Measurements from ENCODE around the gene KLB.

The KLB gene

GRCh38 chr4:39406763-39407583 is at the start of gene KLB:
Gene KLB (plus strand): TSS chr4:39406930. CDS start chr4:39406950, 20 bp downstream.
- no peak for DNase-seq (ENCODE audit: low spot score)
- TF ChIP-seq CTCF (IDR thresholded peaks at IDR 0.05; ENCODE audit: extremely low read depth, missing control alignments): no peak

- DNase-seq (ENCODE audit: low spot score): peak; percentile 58
- no peak for TF ChIP-seq CTCF (IDR thresholded peaks at IDR 0.05; ENCODE audit: extremely low read depth, missing control alignments)
Observed at GRCh38 chr4:39357002-39357401, 49.7 kb upstream of the KLB start.

DNA sequence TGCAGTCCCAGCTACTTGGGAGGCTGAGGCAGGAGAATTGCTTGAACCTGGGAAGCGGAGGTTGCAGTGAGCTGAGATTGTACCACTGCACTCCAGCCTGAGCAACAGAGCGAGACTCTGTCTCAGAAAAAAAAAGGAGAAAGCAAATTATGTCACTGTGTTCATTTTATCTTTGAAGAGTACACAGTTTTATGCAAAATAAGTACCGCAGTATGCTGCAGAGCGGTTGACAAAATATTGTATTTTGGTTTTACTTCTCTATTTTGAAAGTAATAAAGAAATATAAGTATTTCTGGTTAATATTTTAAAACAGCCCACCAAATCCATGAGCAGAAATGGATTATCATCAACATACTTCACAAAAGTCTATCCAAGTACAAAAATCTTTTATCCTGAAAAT is 46.1 kb upstream of the KLB start:
- DNase-seq (ENCODE audit: low spot score): peak; percentile 25

GRCh38 chr4:39362827-39363226 is 43.9 kb upstream of the KLB start:
- no peak for DNase-seq (ENCODE audit: low spot score)
- no peak for TF ChIP-seq CTCF (IDR thresholded peaks at IDR 0.05; ENCODE audit: extremely low read depth, missing control alignments)

- DNase-seq (ENCODE audit: low spot score): no peak
Observed at GRCh38 chr4:39363773-39364393, 42.8 kb upstream of the KLB start.

GRCh38 chr4:39365360-39365759 is 41.4 kb upstream of the KLB start:
- DNase-seq (ENCODE audit: low spot score): no peak

More at GRCh38 chr4:39363773-39364393, 42.8 kb upstream of the KLB start:
- TF ChIP-seq CTCF (IDR thresholded peaks at IDR 0.05; ENCODE audit: extremely low read depth, missing control alignments): no peak

More at GRCh38 chr4:39365360-39365759, 41.4 kb upstream of the KLB start:
- TF ChIP-seq CTCF (IDR thresholded peaks at IDR 0.05; ENCODE audit: extremely low read depth, missing control alignments): no peak

Measured in GM20000 (cell line).